Astrocyte (in vitro differentiated cells and primary cell): ENCODE measurements around the gene SDHD. TPM values are rescaled to one million over a fixed set of nuclear protein-coding genes. Genes with fewer than 3 reads are reported as not detected.

ENCODE experiments used
- DNase-seq: peaks from one replicate; pipeline ENCODE4 v3.0.0-alpha.2; 2010; ENCODE audit warnings: low read depth
- FAIRE-seq: peaks from 2 replicates; lab custom pipeline; 2011; peaks lifted over from hg19 to GRCh38; lab: Jason Lieb, UNC
- H2AFZ ChIP-seq: 2 replicates; pipeline ENCODE4 v1.6.0; 2012; ENCODE audit warnings: low read depth, low read length, inconsistent platforms
- H3K27ac ChIP-seq: 2 replicates; pipeline ENCODE4 v1.5.1; 2011; ENCODE audit warnings: low read depth, low read length, inconsistent platforms
- H3K27me3 ChIP-seq: 2 replicates; pipeline ENCODE4 v1.6.0; 2011; ENCODE audit warnings: low read length, inconsistent platforms; ENCODE audit not compliant: insufficient read depth
- H3K36me3 ChIP-seq: 2 replicates; pipeline ENCODE4 v1.5.1; 2011; ENCODE audit warnings: low read length, inconsistent platforms; ENCODE audit not compliant: insufficient read depth
- H3K4me1 ChIP-seq: 2 replicates; pipeline ENCODE4 v1.5.1; 2011; ENCODE audit warnings: low read length, inconsistent platforms; ENCODE audit not compliant: insufficient read depth
- H3K4me2 ChIP-seq: 2 replicates; pipeline ENCODE4 v1.6.0; 2012; ENCODE audit warnings: low read length, inconsistent platforms
- H3K4me3 ChIP-seq: 2 replicates; pipeline ENCODE4 v1.5.1; 2011; ENCODE audit warnings: low read depth, mild to moderate bottlenecking, low read length, inconsistent platforms; ENCODE audit not compliant: insufficient read depth
- H3K79me2 ChIP-seq: 2 replicates; pipeline ENCODE4 v1.6.0; 2012; ENCODE audit warnings: mild to moderate bottlenecking, low read length, inconsistent platforms; ENCODE audit not compliant: insufficient read depth
- H3K9ac ChIP-seq: 2 replicates; pipeline ENCODE4 v1.6.0; 2012; ENCODE audit warnings: mild to moderate bottlenecking, low read length, inconsistent platforms
- H3K9me3 ChIP-seq: 2 replicates; pipeline ENCODE4 v1.5.1; 2012; ENCODE audit warnings: low read depth, mild to moderate bottlenecking, low read length, inconsistent platforms; ENCODE audit not compliant: insufficient read depth
- H4K20me1 ChIP-seq: 2 replicates; pipeline ENCODE4 v1.6.0; 2012; ENCODE audit warnings: low read length, inconsistent platforms; ENCODE audit not compliant: insufficient read depth
- H3K27ac Mint-ChIP-seq: one replicate; pipeline ENCODE4 v1.8.0; 2021; ENCODE audit warnings: mild to moderate bottlenecking, mixed read lengths; ENCODE audit not compliant: unreplicated experiment
- H3K27me3 Mint-ChIP-seq: one replicate; pipeline ENCODE4 v1.8.0; 2021; ENCODE audit warnings: low read depth, mixed read lengths; ENCODE audit not compliant: unreplicated experiment
- H3K36me3 Mint-ChIP-seq: one replicate; pipeline ENCODE4 v1.8.0; 2021; ENCODE audit warnings: low read depth, mixed read lengths; ENCODE audit not compliant: unreplicated experiment
- H3K4me1 Mint-ChIP-seq: one replicate; pipeline ENCODE4 v1.8.0; 2021; ENCODE audit warnings: low read depth, mixed read lengths; ENCODE audit not compliant: unreplicated experiment
- H3K4me3 Mint-ChIP-seq: one replicate; pipeline ENCODE4 v1.8.0; 2021; ENCODE audit warnings: mild to moderate bottlenecking, moderate library complexity, mixed read lengths; ENCODE audit not compliant: unreplicated experiment
- H3K9me3 Mint-ChIP-seq: one replicate; pipeline ENCODE4 v1.8.0; 2021; ENCODE audit warnings: mild to moderate bottlenecking, mixed read lengths; ENCODE audit not compliant: unreplicated experiment
- EZH2 ChIP-seq: IDR thresholded peaks from 2 replicates; pipeline ENCODE4 v1.6.1; 2012; ENCODE audit warnings: mild to moderate bottlenecking, low read length, inconsistent platforms; ENCODE audit not compliant: insufficient read depth
- total RNA-seq: library from RNA; stranded (reverse); gene quantifications from 2 replicates; pipeline ENCODE4 v1.2.1, GENCODE V29; 2021
- TF ChIP-seq, protein P1 (sequence below): IDR thresholded peaks from 2 replicates; pipeline ENCODE4 v1.5.1; 2011; ENCODE audit warnings: low read depth, mild to moderate bottlenecking, inconsistent platforms, low read length, moderate library complexity; ENCODE audit not compliant: insufficient read depth

Gene SDHD
- total RNA-seq, 1 donor from 2014 or later, result 46.5 TPM

DNA sequence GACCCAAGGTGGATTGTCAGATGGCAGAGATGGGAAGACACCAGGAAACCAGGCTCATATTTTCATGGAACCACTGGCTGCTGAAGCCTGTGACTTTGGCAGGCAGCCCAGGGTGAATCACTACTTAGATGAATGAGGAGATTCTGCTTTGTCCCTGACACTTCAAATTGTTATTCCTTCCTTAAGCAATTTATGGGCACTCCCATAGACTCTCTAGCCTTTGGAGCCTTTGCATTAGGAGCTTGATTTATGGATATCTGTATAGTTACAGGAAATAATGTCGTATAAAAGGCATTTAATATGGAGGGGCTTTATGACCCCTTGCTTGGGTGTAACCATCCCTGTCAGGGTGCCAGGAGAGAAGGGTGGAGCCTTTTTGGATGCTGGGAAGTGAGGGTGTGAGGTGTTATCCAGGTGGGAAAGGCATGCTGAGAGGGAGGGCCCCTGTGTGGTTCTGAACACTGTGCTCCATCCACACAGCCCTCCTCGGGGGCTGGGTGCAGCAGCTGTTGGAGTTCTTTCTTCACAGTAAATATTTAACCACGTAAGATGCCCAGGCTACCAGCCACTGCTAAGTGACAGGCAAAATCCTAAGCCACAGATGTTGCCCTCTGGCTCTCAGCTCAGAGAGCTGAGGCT lies 41.9 kb downstream of the SDHD start:
- H3K27ac ChIP-seq, result no peak overlapping the region
- H3K9me3 ChIP-seq, result no peaks in the 10 kb centered on the region
- Mint-ChIP-seq H3K9me3 (no peaks in the 10 kb centered on the region), H3K4me3 (peak overlapping the region; percentile 34), H3K36me3 (no peaks in the 10 kb centered on the region), H3K27me3 (no peaks in the 10 kb centered on the region), H3K27ac (peak overlapping the region; percentile 87), H3K4me1 (peaks cover 14% of the 10 kb centered on the region)
- H3K79me2 ChIP-seq, result no peaks in the 10 kb centered on the region
- H3K4me3 ChIP-seq, result no peak overlapping the region
- H2AFZ ChIP-seq, result no peak overlapping the region
- H3K27me3 ChIP-seq, result no peaks in the 10 kb centered on the region
- H4K20me1 ChIP-seq, result no peaks in the 10 kb centered on the region
- peak; percentile 74 for DNase-seq
- no peak for TF ChIP-seq EZH2
- TF ChIP-seq, protein P1, sequence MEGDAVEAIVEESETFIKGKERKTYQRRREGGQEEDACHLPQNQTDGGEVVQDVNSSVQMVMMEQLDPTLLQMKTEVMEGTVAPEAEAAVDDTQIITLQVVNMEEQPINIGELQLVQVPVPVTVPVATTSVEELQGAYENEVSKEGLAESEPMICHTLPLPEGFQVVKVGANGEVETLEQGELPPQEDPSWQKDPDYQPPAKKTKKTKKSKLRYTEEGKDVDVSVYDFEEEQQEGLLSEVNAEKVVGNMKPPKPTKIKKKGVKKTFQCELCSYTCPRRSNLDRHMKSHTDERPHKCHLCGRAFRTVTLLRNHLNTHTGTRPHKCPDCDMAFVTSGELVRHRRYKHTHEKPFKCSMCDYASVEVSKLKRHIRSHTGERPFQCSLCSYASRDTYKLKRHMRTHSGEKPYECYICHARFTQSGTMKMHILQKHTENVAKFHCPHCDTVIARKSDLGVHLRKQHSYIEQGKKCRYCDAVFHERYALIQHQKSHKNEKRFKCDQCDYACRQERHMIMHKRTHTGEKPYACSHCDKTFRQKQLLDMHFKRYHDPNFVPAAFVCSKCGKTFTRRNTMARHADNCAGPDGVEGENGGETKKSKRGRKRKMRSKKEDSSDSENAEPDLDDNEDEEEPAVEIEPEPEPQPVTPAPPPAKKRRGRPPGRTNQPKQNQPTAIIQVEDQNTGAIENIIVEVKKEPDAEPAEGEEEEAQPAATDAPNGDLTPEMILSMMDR, result no peak
- no peaks in the 10 kb centered on the region for H3K36me3 ChIP-seq
- H3K4me2 ChIP-seq, result peak overlapping the region; percentile 45
- H3K4me1 ChIP-seq, result peaks cover 6% of the 10 kb centered on the region
- H3K9ac ChIP-seq, result no peak overlapping the region
- peak; percentile 54 for FAIRE-seq

- Histone ChIP-seq H3K4me2 (no peak overlapping the region), H3K9me3 (no peaks in the 10 kb centered on the region), H3K27me3 (no peaks in the 10 kb centered on the region), H3K27ac (no peak overlapping the region), H3K79me2 (no peaks in the 10 kb centered on the region), H3K9ac (no peak overlapping the region), H2AFZ (no peak overlapping the region), H3K36me3 (no peaks in the 10 kb centered on the region), H3K4me1 (peaks cover 6% of the 10 kb centered on the region), H4K20me1 (no peaks in the 10 kb centered on the region), H3K4me3 (no peak overlapping the region)
- TF ChIP-seq, protein P1, result no peak
- no peak for TF ChIP-seq EZH2
- no peak for FAIRE-seq
- H3K4me3 Mint-ChIP-seq, result no peak overlapping the region
- H3K27ac Mint-ChIP-seq, result no peak overlapping the region
- H3K9me3 Mint-ChIP-seq, result no peaks in the 10 kb centered on the region
- H3K36me3 Mint-ChIP-seq, result no peaks in the 10 kb centered on the region
- H3K4me1 Mint-ChIP-seq, result peaks cover 14% of the 10 kb centered on the region
- no peaks in the 10 kb centered on the region for H3K27me3 Mint-ChIP-seq
- no peak for DNase-seq
Observed at GRCh38 chr11:112129656-112130055, 43.0 kb downstream of the SDHD start.

GRCh38 chr11:112132737-112133136 lies 46.1 kb downstream of the SDHD start:
- Histone ChIP-seq H3K4me3 (no peak overlapping the region), H3K79me2 (no peaks in the 10 kb centered on the region), H3K27ac (no peak overlapping the region), H3K27me3 (no peaks in the 10 kb centered on the region), H2AFZ (no peak overlapping the region), H3K4me1 (peaks cover 6% of the 10 kb centered on the region), H3K9ac (no peak overlapping the region), H3K9me3 (no peaks in the 10 kb centered on the region), H3K36me3 (no peaks in the 10 kb centered on the region), H3K4me2 (no peak overlapping the region), H4K20me1 (no peaks in the 10 kb centered on the region)
- Mint-ChIP-seq H3K4me1 (peaks cover 14% of the 10 kb centered on the region), H3K4me3 (no peak overlapping the region), H3K27me3 (no peaks in the 10 kb centered on the region), H3K9me3 (no peaks in the 10 kb centered on the region), H3K27ac (no peak overlapping the region), H3K36me3 (no peaks in the 10 kb centered on the region)
- FAIRE-seq (no peak), DNase-seq (no peak)
- no peak for TF ChIP-seq EZH2
- TF ChIP-seq, protein P1, result no peak
